HG02763 (cell line): Measurements from ENCODE around the gene EBP.
"Not testable (repeated sequence)": the region's sequence is repeated elsewhere in the genome, so short reads cannot be mapped to it uniquely, and the experiment has no call there.

Experiments
- ATAC-seq: cut with Tn5 transposase; IDR thresholded peaks from one replicate; pipeline ENCODE4 v1.9.1; 2021; ENCODE audit warnings: mild to moderate bottlenecking, moderate library complexity; ENCODE audit not compliant: unreplicated experiment

Gene EBP

GRCh38 chrX:48492293-48492910 lies 29.2 kb upstream of the EBP start:
- no peak for ATAC-seq

GRCh38 chrX:48493890-48494364 lies 27.7 kb upstream of the EBP start:
- ATAC-seq, result no peak

GRCh38 chrX:48496660-48497059 lies 24.9 kb upstream of the EBP start:
- ATAC-seq, result no peak

DNA sequence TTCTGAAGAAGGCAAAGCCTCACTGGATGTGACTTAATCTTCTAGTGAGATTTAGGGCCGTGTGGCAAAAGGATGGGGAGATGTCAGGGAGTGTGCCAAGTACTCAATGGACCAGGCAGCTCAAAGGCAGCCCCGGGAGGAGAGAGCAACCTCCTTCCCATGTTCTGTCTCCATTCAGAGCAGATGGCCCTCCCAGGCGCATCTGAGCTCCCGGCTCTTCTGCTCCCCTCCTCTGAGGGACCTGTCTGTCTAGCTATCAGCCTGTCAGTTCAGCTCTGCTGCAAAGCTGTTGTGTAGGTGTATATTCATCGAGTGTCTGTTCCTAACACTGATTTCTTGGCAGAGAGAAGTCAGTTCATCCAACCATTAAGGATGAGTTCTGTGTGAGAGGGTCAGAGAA lies 23.7 kb upstream of the EBP start:
- no peak for ATAC-seq

GRCh38 chrX:48498374-48498809 lies 23.2 kb upstream of the EBP start:
- no peak for ATAC-seq

- ATAC-seq, result no peak
These were observed 17.3 kb upstream of the EBP start for GRCh38 chrX:48504261-48504660.

DNA sequence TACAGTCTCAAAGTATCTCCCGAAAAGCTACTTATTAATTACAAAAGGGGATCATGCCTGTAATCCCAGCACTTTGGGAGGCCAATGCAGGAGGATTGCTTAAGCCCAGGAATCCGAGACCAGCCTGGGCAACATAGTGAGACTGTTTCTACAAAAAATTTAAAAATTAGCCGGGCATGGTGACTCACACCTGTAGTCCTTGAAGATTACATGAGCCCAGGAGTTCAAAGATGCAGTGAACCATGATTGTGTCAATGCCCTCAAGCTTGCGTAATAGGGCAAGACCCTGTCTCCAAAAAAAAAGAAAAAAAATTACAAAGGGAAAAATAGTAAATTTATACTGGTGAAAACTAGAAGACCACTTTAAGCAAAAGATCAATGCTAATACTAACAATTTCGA lies 16.1 kb upstream of the EBP start:
- no peak for ATAC-seq

DNA sequence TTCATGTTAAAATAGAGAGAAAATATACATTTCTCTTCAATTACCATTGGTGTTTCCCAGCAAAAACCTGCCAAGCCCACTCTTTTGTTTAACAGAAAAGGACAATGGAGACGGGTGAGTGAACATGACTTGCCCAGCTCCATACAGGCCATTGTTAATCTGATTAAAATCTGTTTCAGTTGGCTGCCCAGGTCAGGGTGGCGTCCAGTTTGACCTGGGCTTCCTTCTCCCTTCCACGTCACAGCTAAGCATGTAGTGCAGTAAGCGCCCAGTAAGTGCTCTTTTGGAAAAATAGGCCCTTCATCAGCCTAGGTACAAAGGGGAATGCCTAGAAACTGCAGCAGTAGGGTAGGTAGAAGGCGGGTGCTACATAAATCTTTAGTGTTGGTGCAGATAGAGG lies 14.4 kb upstream of the EBP start:
- no peak for ATAC-seq

DNA sequence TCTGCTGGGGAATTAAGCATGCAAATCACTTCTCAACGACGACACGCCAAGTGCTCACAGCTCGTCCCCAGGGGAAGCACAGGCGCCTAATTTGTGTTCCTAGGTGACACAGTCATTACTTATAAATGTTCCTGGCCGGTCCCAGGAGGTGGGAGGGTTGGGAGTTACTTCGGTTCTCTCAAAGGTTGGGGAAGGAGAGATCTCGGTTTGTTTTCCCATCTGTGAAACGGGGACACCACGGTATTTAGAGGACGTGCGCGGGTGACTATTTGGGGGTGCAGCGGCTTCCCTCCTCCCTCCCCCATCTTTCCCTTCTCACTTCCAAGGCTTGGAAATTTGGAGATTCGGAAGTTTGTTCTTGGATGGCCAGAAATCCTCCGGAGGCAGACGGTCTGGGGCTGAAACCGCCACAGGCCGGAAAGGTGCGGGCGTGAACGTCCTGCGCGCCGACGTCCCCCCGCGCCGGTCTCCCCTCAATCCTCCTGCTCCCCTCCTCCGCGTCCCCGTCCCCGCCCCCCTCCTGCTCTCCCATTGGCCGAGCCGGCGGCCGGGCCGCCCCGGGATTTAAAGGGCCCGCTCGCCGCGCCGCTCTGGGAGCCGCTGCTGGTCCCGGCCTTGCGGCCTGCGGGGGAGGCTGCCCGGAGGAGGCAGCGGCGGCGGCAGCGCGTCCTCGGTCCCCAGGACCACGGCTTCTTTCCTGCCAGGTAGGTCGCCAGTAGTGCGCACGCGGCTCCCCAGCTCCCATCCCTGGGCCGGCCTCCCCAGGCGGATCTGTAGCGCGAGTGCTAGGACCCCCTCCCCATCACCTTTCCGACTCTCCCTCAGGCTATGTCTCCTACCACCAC lies 13.0 kb upstream of the EBP start, which contains the start of gene PORCN:
Gene PORCN, plus strand, starts transcription at position 593 of the 845 bp plus-strand sequence. CDS start 829 bp downstream, outside the sequence.
- peak; percentile 65 for ATAC-seq

- ATAC-seq, result peak; percentile 14
These were observed 12.4 kb upstream of the EBP start for GRCh38 chrX:48509245-48509590.

GRCh38 chrX:48509619-48510018 lies 12.0 kb upstream of the EBP start:
- ATAC-seq, result no peak

DNA sequence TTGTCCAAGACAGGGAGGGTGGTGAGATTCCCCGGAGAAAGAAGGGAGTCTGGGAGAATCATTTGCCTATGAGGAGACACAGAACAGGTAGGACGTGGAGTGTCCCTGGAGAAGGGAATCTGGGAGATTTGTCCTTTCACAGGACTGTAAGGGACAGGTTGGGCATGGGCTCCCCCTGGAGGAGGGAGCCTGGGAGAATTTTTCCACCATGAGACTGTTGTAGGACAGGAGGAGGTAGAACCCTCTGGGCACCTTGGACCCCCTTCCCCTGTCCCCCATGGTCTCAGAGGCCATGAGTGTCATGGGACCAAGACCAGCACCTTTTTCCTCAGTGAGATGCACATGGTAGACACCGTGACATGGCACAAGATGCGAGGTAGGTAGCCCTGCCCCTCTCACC lies 10.0 kb upstream of the EBP start:
- ATAC-seq, result no peak

DNA sequence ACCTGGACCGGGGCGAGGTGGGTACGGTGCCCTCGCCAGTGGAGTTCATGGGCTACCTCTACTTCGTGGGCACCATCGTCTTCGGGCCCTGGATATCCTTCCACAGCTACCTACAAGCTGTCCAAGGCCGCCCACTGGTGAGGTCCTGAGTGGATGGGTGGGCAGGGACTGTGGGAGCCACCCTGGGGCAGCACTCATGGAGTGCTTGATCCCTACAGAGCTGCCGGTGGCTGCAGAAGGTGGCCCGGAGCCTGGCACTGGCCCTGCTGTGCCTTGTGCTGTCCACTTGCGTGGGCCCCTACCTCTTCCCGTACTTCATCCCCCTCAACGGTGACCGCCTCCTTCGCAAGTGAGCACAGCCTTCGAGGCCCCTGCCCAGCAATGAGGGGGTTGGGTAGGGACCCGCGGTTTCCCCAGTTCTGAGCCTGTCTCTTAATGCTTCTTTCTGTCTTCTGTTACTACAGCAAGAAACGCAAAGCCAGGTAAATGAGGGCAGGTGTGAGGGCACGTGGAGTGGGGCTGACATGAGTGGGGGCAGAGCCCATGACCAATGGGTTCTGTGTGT lies 9.2 kb upstream of the EBP start:
- ATAC-seq, result no peak

DNA sequence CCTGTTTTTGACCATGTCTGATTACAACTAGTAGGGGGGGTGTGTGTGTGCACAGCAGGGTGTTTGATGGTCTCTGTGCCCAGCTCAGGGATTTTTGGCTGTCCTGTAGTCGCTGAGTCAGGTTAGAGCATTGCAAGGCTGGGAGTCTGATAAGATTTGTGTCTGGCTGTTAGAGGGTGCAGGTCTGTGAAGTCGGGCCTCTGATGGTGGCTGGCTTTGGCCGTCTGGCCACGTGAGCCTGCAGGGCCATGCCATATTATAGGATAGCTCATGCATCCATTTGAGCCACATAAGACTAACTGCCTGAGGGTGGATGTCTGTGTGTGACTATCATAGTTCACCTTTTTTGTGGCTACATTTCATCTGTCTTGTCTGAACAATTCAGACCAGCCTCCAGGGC lies 7.9 kb upstream of the EBP start:
- ATAC-seq, result no peak

DNA sequence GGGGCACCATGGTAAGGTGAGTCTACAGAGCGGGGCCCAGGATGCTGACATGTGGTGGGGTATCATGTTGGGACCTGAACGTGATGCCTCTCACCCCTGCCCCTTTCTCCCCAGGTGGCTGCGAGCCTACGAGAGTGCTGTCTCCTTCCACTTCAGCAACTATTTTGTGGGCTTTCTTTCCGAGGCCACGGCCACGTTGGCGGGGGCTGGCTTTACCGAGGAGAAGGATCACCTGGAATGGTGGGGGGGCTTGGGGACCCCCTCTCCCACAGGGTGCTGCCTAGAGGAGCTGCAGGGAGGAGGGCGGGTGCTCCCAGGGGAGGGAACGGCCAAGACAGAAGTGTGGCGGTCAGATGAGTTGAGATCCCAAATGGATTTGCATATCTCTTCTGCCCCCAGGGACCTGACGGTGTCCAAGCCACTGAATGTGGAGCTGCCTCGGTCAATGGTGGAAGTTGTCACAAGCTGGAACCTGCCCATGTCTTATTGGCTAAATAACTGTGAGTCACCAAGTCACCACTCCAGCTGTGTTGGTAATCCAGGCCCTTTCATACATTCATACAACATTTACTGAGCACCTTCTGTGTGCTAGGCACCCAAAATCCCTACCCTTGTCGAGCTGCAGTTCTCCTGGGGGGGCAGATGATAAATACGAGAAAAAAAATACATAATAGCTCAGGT lies 7.3 kb upstream of the EBP start:
- ATAC-seq, result no peak

DNA sequence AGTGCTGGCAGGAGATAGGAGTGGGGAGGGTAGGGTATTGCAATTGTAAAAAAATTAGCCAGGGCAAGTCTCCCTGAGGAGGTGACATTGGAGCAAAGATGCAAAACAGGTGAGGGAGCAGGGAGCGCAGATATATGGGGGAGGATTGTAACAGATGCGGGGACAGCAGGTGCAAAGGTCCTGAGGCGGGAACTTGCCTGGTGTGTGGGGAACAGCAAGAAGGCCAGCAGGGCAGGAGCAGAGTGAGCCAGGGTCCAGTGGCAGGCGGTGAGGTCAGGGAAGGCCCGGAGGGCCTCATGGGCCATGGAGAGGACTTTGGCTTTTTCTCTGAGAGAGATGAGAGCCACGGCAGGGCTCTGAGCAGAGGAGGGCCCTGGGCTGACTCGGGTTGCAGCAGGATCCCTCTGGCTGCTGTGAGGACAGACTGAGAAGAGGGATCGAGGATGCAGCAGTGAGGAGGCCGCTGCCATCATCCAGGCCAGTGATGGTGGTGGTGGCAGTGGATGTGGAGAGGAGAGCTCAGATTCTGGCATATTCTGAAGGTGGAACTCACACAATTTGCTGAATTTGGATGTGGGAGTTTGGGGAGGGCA lies 6.6 kb upstream of the EBP start:
- ATAC-seq, result no peak

GRCh38 chrX:48515842-48516241 lies 5.8 kb upstream of the EBP start:
- ATAC-seq, result no peak

DNA sequence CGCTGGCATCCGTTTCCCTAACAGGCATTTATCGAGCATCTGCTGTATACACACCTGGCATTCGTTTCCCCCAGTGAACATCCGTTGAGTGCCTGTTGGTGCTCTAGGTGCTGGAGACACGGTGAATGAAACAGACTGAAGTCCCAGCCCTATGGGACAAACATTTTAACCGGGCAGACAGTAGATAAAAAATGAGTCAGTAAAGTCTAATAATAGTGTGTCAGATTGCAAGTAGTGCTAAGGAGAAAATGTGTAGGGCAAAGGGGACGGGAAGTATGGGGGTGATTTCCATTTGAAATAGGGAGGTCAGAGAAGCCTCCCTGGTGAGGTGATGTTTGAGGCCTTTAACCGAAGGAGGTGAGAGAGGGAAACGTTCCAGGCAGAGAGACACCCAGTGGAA lies 5.3 kb upstream of the EBP start:
- ATAC-seq, result no peak

- no peak for ATAC-seq
These were observed 4.6 kb upstream of the EBP start for GRCh38 chrX:48516987-48517386.

- not testable (repeated sequence) for ATAC-seq
These were observed 2.1 kb upstream of the EBP start for GRCh38 chrX:48519481-48519880.

- ATAC-seq, result no peak
These were observed 1.2 kb upstream of the EBP start for GRCh38 chrX:48520455-48520854.
